ENCODE measurements around the gene YAF2.

Gene YAF2

GRCh38 chr12:42118136-42118879, 119.7 kb downstream of the YAF2 start:
- DNase-seq (ENCODE audit: extremely low spot score, insufficient read length, low read depth) (no peak), FAIRE-seq (no peak)

GRCh38 chr12:42109031-42109430, 129.0 kb downstream of the YAF2 start:
- FAIRE-seq (no peak), DNase-seq (ENCODE audit: extremely low spot score, insufficient read length, low read depth) (no peak)
